Astrocyte of the cerebellum (primary cell): ENCODE results near the gene EIF3L.

ENCODE experiments used
- DNase-seq: peaks from one replicate; pipeline ENCODE4 v3.0.0-alpha.2; 2011; ENCODE audit warnings: low read depth
- H3K4me3 ChIP-seq: 2 replicates; pipeline ENCODE4 v1.5.1; 2011; ENCODE audit warnings: mild to moderate bottlenecking, low read depth, low read length, moderate library complexity
- in situ Hi-C: cut with HindIII; loops from 2 replicates; pipeline ENCODE4 v1.10.0; 2017; ENCODE audit warnings: low sequenced_read_pairs
- TF ChIP-seq, protein P1 (sequence below): IDR thresholded peaks from 2 replicates; pipeline ENCODE4 v1.5.1; 2012; ENCODE audit warnings: low read length, low read depth, moderate library complexity, mild to moderate bottlenecking; ENCODE audit errors: missing control alignments

Gene EIF3L

DNA sequence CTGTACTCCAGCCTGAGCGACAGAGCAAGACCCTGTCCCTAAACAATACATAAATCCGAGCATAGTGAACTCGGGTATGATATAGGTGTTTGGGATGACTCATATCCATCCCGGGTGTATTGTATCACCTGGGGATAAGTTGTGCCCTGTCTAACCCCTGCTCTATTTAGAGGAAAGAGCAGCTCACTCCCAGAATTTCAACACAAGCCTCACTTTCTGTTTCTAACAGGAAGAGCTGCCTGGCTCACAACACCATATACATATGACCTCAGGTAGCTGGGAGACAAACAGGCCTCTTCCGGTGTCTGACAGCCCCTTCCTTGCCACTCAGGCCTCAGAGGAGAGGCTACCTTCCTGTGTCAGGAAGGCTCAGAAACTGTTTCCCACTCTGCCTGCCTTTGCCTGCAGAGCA, 47.0 kb downstream of the EIF3L start:
- TF ChIP-seq, protein P1, sequence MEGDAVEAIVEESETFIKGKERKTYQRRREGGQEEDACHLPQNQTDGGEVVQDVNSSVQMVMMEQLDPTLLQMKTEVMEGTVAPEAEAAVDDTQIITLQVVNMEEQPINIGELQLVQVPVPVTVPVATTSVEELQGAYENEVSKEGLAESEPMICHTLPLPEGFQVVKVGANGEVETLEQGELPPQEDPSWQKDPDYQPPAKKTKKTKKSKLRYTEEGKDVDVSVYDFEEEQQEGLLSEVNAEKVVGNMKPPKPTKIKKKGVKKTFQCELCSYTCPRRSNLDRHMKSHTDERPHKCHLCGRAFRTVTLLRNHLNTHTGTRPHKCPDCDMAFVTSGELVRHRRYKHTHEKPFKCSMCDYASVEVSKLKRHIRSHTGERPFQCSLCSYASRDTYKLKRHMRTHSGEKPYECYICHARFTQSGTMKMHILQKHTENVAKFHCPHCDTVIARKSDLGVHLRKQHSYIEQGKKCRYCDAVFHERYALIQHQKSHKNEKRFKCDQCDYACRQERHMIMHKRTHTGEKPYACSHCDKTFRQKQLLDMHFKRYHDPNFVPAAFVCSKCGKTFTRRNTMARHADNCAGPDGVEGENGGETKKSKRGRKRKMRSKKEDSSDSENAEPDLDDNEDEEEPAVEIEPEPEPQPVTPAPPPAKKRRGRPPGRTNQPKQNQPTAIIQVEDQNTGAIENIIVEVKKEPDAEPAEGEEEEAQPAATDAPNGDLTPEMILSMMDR = no peak
- no peak for DNase-seq
- H3K4me3 ChIP-seq = no peak overlapping the region
- in situ Hi-C loops = no loop called here

DNA sequence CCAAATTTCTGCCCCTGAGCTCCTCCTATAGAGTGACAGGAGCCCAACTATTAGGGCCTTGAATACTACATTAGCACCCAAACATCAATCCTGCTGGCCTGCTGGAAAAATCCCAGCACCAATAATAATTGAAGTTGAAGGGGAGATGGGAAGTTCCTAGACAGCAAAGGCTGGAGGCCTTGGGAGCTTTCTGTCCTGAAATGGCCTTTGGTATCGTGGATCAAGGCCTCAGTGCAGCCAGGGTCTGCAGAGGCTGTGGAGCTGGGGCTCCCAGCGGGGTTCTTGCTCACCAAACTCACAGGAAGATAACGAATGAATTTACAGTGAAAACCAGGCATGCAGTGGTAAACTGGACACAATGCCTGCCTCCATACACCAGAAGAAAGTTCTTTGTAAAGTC, 47.7 kb downstream of the EIF3L start:
- H3K4me3 ChIP-seq = no peak overlapping the region
- TF ChIP-seq, protein P1 = no peak
- in situ Hi-C loops = no loop called here
- DNase-seq = no peak

DNA sequence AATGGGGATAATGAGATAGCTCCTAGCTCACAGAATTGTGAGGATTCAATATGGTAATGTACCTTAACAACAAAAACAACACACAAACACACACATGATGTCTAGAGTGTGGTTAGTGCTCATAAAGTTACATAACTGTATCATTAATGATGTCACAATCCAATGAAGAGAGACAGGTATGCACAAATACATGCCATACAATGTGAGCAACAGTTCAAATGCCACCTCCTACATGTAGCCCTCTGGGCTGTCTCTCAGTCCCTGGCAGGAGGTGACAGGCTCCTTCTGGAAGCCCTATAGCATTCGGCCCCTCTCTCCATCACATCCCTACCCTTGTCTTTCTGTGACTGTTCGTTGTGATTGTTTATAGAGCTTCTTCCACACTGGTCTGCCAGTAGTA, 48.6 kb downstream of the EIF3L start:
- in situ Hi-C loops = no loop called here
- TF ChIP-seq, protein P1 = no peak
- DNase-seq = no peak
- H3K4me3 ChIP-seq = no peak overlapping the region

DNA sequence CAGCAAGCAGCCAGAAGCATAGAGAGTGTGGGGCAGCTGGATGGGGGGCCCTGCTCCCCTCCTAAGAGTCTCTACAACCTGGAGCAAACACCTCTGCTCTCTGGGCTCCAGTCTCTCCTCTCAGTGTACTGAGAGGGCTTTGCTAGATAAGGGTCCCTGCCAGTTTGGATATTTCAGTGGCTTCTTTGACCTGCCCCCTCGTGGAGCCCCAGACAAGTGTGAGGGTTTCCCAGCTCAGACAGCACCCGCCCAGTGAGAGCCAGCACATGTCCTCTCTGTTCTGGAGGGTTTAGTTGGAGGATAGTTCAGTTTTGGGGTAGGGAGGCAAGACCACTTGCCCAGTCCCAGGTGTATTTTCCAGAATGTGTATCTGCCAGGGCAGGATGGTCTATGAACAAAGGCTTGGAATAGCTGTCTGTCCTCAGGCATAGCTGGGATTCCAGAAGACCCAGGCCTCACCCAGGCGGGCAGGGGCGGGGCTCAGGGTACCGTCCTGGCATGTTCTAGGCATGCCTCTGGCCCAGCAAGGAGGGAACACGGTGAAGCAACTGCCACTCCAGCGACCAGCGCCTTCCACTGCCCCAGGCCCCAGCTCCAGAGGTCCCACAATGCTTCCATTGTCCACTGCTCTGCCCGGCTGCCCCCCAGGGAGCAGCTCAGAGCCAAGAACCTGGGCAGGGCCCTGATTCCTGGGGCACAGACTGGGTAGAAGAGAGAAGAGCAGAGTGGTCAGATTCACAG, 49.4 kb downstream of the EIF3L start:
- no peak for DNase-seq
- in situ Hi-C loops = no loop called here
- no peak overlapping the region for H3K4me3 ChIP-seq
- TF ChIP-seq, protein P1 = no peak

DNA sequence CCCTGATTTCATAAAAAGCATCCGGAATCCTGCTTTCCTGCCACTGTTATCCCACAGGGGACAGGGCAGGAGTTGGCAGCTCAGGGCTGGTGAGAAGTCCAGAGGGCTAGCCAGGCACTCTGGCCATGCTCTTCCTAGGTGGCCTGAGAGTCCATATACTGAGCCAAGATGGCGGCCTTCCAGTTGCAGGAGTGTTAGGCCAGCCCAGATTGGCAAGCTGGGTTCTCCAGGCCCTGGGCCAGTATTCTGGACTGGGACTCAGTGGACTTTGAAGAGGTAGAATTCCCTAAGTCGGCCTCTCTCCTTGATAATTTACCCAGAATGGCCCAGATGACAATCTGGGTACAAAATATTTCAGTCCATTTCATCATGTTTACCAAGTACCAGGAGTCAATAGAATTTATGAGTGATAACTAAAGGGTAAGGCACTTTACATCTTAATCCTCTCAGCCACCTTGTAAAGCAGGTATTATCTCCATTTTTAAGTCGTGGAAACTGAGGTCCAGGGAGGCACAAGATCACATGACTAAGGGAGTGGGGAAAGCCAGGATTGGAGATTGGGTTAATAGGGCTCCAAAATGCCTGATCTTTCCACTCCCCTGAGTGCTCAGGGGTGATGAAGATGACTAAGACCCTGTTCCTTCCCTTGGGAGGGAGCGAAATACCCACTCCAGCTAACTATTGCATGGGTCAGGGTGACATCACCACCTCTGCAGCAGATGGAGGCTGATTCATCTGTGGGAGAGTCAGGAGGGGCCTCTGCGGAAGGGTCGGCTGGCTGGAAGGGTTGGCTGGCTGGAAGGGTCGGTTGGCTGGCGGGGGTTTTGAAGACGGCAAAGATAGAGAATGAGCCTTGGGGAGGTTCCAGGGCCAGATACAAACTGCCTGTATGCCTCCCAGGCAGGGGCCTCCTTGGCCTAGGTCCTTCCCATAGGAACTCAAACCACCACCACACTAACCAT, 55.6 kb downstream of the EIF3L start:
- peak; percentile 88 for DNase-seq
- in situ Hi-C loops = no loop called here
- peak overlapping the region; percentile 75 for H3K4me3 ChIP-seq
- TF ChIP-seq, protein P1 = no peak

DNA sequence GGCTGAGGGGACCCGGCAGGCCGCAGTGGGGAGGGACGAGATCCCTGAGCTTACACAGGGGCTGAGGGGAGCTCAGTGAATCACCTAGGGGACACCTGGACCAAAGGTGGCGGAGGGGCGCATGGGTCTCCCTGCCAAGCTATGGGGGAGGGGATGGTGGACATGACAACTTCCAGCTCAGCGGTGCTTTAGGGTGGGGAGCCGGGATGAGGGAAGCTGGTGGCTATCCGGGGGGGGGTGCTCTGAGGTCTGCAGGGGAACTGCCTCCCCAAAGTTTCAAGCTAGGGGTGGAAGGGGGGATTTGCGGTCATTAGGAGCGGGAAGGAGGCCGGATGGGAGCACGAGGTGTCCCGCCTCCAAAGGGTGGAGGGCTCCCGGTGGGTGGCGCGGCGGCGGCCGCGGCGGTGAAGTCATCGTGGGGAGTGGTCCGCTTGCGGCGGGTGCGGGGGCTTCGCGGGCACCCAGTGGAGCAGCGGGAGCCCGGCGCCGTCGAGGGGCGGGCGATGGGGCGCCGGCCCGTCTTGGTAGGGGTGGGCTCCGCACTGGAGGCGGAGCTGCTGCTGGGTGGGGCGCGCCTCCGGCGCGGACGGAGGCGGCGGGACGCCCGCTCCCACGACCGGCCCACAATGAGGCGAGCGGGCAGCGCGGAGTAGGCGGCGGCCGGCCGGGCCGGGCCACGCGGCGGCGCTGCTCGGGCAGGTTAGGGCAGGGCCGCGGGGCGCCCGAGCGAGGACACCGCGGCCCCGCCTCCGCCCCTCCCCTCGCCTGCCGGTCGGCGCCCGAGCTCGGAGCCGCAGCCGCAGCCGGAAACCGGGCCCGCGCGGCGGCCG, 56.5 kb downstream of the EIF3L start, which contains the start of gene MICALL1:
Gene MICALL1, plus strand, starts transcription at position 764 of the 830 bp plus-strand sequence. CDS start 126 bp downstream, outside the sequence.
- DNase-seq = no peak
- H3K4me3 ChIP-seq = peak within 1 kb of the TSS; percentile 75
- TF ChIP-seq, protein P1 = no peak
- in situ Hi-C loops = no loop called here
